Activated T-helper 2 cell treated with anti-CD3 and anti-CD28 coated beads, Interferon-gamma antibody, Interleukin-2, Interleukin-4, amounts not matched to agents 10 μg/mL and 5 μg/mL and 100 μg/mL, durations not matched to agents 14 hours and 24 hours and 36 hours (primary cell): Measurements from ENCODE around the gene ADPRS. TPM values are rescaled to one million over a fixed set of nuclear protein-coding genes. Genes with fewer than 3 reads are reported as not detected.

Experiments used
- DNase-seq: peaks from one replicate; pipeline ENCODE4 v3.0.0; 2021; ENCODE audit warnings: low spot score
- H3K27ac Mint-ChIP-seq: one replicate; pipeline ENCODE4 v1.8.0; 2021; ENCODE audit warnings: mixed read lengths
- H3K27me3 Mint-ChIP-seq: one replicate; pipeline ENCODE4 v1.8.0; 2021; ENCODE audit warnings: low read depth, mixed read lengths
- H3K36me3 Mint-ChIP-seq: one replicate; pipeline ENCODE4 v1.8.0; 2021; ENCODE audit warnings: low read depth, mixed read lengths
- H3K4me1 Mint-ChIP-seq: one replicate; pipeline ENCODE4 v1.8.0; 2021; ENCODE audit warnings: low read depth, mixed read lengths
- H3K4me3 Mint-ChIP-seq: one replicate; pipeline ENCODE4 v1.8.0; 2021; ENCODE audit warnings: low read depth, mild to moderate bottlenecking, moderate library complexity, mixed read lengths
- H3K9me3 Mint-ChIP-seq: one replicate; pipeline ENCODE4 v1.8.0; 2021; ENCODE audit warnings: mixed read lengths
- intact Hi-C: fragments of 100-400 bp; cut with micrococcal nuclease; formaldehyde crosslinking; loops from one replicate; pipeline ENCODE4 v1.15.1; 2023
- total RNA-seq: library from RNA; stranded (reverse); gene quantifications from 2 replicates; pipeline ENCODE4 v1.2.3, GENCODE V29; 2022

ADPRS gene
- total RNA-seq, 1 donor from 2014 or later, result 33.6 TPM

- no peak for DNase-seq
- Mint-ChIP-seq H3K27me3 (no peaks in the 10 kb centered on the region), H3K27ac (no peak overlapping the region), H3K4me1 (peaks cover 9% of the 10 kb centered on the region), H3K36me3 (peaks cover 51% of the 10 kb centered on the region), H3K4me3 (no peak overlapping the region), H3K9me3 (no peaks in the 10 kb centered on the region)
- intact Hi-C loops, result no loop called here
Observed at GRCh38 chr1:36092166-36092797, 3.6 kb downstream of the ADPRS start.

- H3K9me3 Mint-ChIP-seq, result no peaks in the 10 kb centered on the region
- H3K27ac Mint-ChIP-seq, result no peak overlapping the region
- H3K4me1 Mint-ChIP-seq, result peaks cover 9% of the 10 kb centered on the region
- intact Hi-C loops, result no loop called here
- H3K36me3 Mint-ChIP-seq, result peaks cover 51% of the 10 kb centered on the region
- no peak overlapping the region for H3K4me3 Mint-ChIP-seq
- H3K27me3 Mint-ChIP-seq, result no peaks in the 10 kb centered on the region
- DNase-seq, result no peak
Observed at GRCh38 chr1:36092798-36093185, 4.1 kb downstream of the ADPRS start.

DNA sequence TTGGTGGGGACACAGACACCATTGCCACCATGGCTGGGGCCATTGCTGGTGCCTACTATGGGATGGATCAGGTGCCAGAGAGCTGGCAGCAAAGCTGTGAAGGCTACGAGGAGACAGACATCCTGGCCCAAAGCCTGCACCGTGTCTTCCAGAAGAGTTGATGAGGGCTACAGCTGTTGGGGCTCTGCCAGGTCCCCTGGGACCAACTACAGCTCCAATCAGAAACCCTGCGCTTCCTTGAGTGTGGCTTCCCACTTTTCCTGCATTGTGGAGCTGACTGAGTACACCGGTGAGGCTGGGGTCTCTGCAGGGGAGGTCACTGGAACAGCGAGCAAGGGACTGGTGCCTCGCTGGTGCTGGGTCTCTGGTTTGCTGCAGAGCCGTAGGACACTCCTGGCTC, 4.5 kb downstream of the ADPRS start:
- Mint-ChIP-seq H3K4me1 (peaks cover 9% of the 10 kb centered on the region), H3K27ac (no peak overlapping the region), H3K27me3 (no peaks in the 10 kb centered on the region), H3K9me3 (no peaks in the 10 kb centered on the region), H3K36me3 (peaks cover 51% of the 10 kb centered on the region), H3K4me3 (no peak overlapping the region)
- intact Hi-C loops, result no loop called here
- no peak for DNase-seq

- no peak for DNase-seq
- intact Hi-C loops, result no loop called here
- Mint-ChIP-seq H3K36me3 (peaks cover 51% of the 10 kb centered on the region), H3K4me3 (no peak overlapping the region), H3K9me3 (no peaks in the 10 kb centered on the region), H3K27me3 (no peaks in the 10 kb centered on the region), H3K27ac (no peak overlapping the region), H3K4me1 (peaks cover 9% of the 10 kb centered on the region)
Observed at GRCh38 chr1:36093929-36094328, 5.2 kb downstream of the ADPRS start.

DNA sequence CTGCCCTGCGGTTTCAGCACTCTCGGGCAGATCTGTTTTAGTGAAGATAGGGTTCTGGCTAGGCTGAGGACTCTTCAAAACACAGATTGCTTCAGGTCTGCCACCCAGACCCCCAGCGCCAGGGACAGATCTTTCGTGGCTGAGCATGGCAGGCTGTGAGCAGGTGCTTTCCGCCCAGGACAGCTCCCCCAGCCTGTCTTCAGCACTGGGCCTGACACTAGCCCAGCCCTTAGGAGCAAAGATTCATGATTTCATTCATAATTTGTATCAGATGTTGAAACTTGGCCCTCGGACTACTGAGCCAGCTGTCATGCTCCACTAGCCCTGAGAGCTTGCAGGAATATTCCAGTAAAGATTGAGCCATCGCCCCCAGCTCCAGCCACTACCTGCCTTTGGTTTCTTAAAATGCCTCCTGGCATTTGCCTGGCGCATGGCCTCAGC, 5.9 kb downstream of the ADPRS start:
- H3K4me3 Mint-ChIP-seq, result no peak overlapping the region
- peaks cover 7% of the 10 kb centered on the region for H3K4me1 Mint-ChIP-seq
- DNase-seq, result no peak
- H3K27me3 Mint-ChIP-seq, result no peaks in the 10 kb centered on the region
- peaks cover 46% of the 10 kb centered on the region for H3K36me3 Mint-ChIP-seq
- intact Hi-C loops, result loop anchor here (5.0 kb wide), 1 partner anchor 193 kb away; no protein-coding TSS in a partner anchor
- no peak overlapping the region for H3K27ac Mint-ChIP-seq
- H3K9me3 Mint-ChIP-seq, result no peaks in the 10 kb centered on the region

DNA sequence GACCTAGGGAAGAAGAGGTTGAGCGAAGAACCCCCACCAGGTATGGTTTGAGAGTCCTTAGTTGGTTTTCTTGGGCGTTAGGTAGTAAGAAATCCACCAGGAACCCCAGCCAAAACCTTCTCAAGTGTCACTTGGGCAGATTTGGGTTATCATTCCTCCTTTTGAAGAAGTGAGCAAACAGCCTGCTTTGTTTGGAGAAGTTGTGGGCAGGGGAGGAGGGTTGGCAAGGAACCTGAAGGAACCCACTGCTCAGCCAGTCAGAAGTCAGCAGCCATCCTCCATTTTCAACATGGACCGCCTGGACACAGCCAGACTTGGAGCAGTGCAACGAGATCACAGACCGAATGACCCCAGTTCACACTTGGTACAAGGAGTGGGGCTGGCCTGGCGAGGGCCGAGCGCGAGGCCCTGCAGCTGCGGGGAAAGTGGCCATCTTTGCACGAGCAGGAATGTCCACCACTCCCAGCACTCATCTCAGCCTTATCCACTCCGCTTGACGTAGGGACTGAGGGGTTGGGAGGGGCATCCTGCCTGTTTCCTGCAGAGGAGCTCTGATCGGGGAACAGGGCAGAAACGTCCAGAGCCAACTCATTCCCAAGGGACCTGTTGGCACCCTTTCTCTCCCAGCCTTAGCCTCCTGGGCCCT, 7.2 kb downstream of the ADPRS start:
- Mint-ChIP-seq H3K36me3 (peaks cover 40% of the 10 kb centered on the region), H3K27ac (no peak overlapping the region), H3K4me1 (peaks cover 3% of the 10 kb centered on the region), H3K9me3 (no peaks in the 10 kb centered on the region), H3K4me3 (no peak overlapping the region), H3K27me3 (no peaks in the 10 kb centered on the region)
- DNase-seq, result no peak
- intact Hi-C loops, result loop anchor here (5.0 kb wide), 1 partner anchor 191 kb away; no protein-coding TSS in a partner anchor

DNA sequence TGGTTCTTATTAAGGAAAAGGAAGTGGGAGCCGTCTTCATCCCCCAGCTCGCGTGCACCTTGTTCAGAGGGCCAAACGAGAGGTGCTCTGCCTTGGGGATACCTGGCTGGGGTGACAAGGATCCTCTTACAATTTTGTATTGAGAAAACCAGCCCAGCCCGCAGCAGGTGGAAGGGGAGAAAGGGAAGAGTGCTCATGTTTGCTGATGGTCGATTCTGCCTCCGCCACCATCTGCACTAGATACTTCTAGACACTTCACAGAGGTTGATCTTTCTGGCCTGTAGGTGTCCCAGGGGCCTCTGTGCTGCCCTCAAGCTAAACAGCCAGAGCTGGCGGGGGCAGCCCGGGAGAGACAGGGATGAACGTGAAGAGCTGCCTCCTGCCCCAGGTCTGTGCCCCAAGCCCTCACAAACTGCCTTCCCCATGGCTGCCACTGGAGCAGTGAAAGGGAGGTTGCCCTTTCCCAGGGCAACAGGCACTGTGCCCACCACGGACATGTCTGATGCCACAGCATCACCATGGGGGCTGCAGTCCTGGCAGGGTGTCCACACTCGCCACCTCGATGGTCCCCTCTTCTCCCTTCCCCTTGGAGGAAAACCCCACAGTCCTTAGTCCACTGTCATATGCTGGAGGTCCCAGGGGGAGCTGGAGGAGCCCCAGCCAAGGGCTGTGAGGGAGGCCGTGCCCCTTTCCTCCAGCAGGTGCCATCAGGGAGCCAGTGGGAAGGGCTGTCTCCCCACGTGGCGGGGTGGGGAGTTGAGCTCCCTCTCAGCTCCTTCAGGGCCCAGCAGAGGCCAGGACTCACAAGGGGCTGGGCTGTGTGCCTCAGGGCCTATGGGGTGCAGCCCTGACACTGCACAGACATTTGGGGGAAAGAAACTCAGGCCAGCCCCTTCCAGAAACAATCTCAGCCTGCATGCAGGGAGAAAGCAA, 8.1 kb downstream of the ADPRS start:
- Mint-ChIP-seq H3K27ac (no peak overlapping the region), H3K4me3 (no peak overlapping the region), H3K9me3 (no peaks in the 10 kb centered on the region), H3K4me1 (peaks cover 3% of the 10 kb centered on the region), H3K36me3 (peaks cover 32% of the 10 kb centered on the region), H3K27me3 (no peaks in the 10 kb centered on the region)
- intact Hi-C loops, result loop anchor here (5.0 kb wide), 1 partner anchor 191 kb away; no protein-coding TSS in a partner anchor
- no peak for DNase-seq

- H3K27ac Mint-ChIP-seq, result no peak overlapping the region
- H3K36me3 Mint-ChIP-seq, result peaks cover 20% of the 10 kb centered on the region
- H3K4me3 Mint-ChIP-seq, result no peak overlapping the region
- peaks cover 3% of the 10 kb centered on the region for H3K4me1 Mint-ChIP-seq
- no peaks in the 10 kb centered on the region for H3K9me3 Mint-ChIP-seq
- intact Hi-C loops, result loop anchor here (5.0 kb wide), 1 partner anchor 189 kb away; no protein-coding TSS in a partner anchor
- no peak for DNase-seq
- no peaks in the 10 kb centered on the region for H3K27me3 Mint-ChIP-seq
Observed at GRCh38 chr1:36097693-36098585, 9.2 kb downstream of the ADPRS start.

GRCh38 chr1:36098650-36099365, 10.1 kb downstream of the ADPRS start:
- intact Hi-C loops, result loop anchor here (1.0 to 5.0 kb wide), 3 partner anchors 35 to 188 kb away; no protein-coding TSS in a partner anchor
- Mint-ChIP-seq H3K27me3 (no peaks in the 10 kb centered on the region), H3K27ac (no peak overlapping the region), H3K4me1 (peaks cover 3% of the 10 kb centered on the region), H3K36me3 (peaks cover 12% of the 10 kb centered on the region), H3K9me3 (no peaks in the 10 kb centered on the region), H3K4me3 (no peak overlapping the region)
- no peak for DNase-seq

DNA sequence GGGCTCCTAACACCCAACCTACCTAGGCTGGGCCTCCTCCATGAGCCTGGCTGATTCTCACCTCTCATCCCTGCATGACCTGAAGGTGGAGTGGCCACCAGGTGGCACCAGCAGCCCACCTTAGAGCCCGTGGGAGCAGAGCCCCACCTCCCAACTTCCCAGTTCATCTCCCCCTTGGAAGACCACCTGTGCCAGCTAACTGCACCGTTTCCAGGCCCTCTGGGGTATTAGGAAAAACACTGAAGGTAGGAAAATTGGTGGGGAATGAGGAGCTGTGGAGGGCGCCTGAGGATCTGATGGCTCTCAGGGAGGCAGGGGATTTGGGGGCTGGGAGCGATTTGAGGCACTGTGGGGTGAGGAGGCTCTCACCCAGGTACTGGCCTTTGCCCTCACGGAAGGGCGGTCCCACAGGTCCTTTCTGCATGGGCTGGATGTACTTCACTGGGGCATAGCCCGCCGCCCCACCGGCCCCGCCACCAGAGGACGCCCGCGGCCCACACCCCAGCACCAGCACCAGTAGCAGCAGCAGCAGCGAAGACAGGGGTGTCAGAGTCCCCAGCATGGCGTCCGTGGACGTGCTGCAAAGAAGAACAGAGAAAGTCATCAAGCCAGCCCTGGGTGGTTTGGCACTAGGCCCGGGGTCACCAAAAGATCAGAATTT, 11.1 kb downstream of the ADPRS start:
- H3K4me1 Mint-ChIP-seq, result peaks cover 3% of the 10 kb centered on the region
- peak; percentile 63 for DNase-seq
- H3K36me3 Mint-ChIP-seq, result peaks cover 4% of the 10 kb centered on the region
- intact Hi-C loops, result loop anchor here (1.0 to 5.0 kb wide), 5 partner anchors 34 to 321 kb away; partner anchors contain the start of gene TRAPPC3
- no peaks in the 10 kb centered on the region for H3K9me3 Mint-ChIP-seq
- no peaks in the 10 kb centered on the region for H3K27me3 Mint-ChIP-seq
- H3K27ac Mint-ChIP-seq, result no peak overlapping the region
- no peak overlapping the region for H3K4me3 Mint-ChIP-seq

- Mint-ChIP-seq H3K9me3 (no peaks in the 10 kb centered on the region), H3K27me3 (no peaks in the 10 kb centered on the region), H3K4me1 (peaks cover 3% of the 10 kb centered on the region), H3K27ac (no peak overlapping the region), H3K4me3 (no peak overlapping the region), H3K36me3 (no peaks in the 10 kb centered on the region)
- intact Hi-C loops, result loop anchor here (1.0 to 2.0 kb wide), 2 partner anchors 49 to 320 kb away; partner anchors contain the start of gene TRAPPC3
- DNase-seq, result no peak
Observed at GRCh38 chr1:36100376-36100775, 11.7 kb downstream of the ADPRS start.
